HL-60 (cell line): Measurements from ENCODE around the gene SOCS3.

Experiments
- GABPA ChIP-seq: IDR thresholded peaks from 2 replicates; pipeline ENCODE4 v1.6.1; 2012; ENCODE audit warnings: low read depth
- POLR2AphosphoS5 ChIP-seq: IDR thresholded peaks from 2 replicates; pipeline ENCODE4 v1.6.1; 2012; ENCODE audit warnings: low read depth
- SPI1 ChIP-seq: IDR thresholded peaks from 2 replicates; pipeline ENCODE4 v1.6.1; 2012; ENCODE audit warnings: low read depth, mild to moderate bottlenecking, borderline replicate concordance
- TF ChIP-seq, protein P1 (sequence below): IDR thresholded peaks from one replicate; pipeline ENCODE4 v1.5.1; 2011; ENCODE audit warnings: low read length, control low read depth, inconsistent platforms; ENCODE audit not compliant: insufficient read depth
- TF ChIP-seq, protein P2 (sequence below): IDR thresholded peaks from 2 replicates; pipeline ENCODE4 v1.6.1; 2012; ENCODE audit warnings: low read depth; ENCODE audit not compliant: insufficient replicate concordance

DNA sequence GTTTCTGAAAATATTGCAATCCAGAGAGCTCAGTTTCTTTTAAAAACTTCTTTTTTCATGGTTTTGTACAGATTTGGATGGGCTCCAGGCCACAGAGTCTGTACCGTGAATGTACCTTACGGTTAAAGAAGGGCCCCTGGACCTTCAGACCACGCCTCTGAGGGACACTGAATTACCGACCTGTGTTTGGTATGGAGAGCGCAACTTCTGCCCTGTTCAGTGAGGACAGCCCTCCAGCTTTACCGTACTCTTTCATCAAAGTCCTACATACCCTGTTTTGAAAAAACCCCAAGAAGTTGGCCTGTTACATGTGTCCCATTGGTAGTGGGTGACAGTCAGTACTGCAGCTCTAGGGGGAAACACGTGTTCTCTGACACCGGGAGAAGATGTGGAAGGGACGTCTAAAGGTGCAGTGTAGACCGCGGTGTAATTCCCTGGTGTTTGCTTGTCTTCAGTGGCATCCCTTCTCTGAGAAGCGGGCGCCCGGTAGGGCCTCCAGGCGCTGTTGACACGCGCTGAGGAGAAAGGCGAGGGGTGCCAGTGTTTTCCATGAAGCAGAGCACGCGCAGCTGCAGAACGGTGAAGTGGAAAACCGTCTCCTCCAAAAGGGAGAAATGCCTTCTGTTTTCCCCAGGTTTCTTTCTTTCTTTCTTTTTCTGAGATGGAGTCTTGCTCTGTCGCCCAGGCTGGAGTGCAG, 24.8 kb upstream of the SOCS3 start:
- TF ChIP-seq, protein P1, sequence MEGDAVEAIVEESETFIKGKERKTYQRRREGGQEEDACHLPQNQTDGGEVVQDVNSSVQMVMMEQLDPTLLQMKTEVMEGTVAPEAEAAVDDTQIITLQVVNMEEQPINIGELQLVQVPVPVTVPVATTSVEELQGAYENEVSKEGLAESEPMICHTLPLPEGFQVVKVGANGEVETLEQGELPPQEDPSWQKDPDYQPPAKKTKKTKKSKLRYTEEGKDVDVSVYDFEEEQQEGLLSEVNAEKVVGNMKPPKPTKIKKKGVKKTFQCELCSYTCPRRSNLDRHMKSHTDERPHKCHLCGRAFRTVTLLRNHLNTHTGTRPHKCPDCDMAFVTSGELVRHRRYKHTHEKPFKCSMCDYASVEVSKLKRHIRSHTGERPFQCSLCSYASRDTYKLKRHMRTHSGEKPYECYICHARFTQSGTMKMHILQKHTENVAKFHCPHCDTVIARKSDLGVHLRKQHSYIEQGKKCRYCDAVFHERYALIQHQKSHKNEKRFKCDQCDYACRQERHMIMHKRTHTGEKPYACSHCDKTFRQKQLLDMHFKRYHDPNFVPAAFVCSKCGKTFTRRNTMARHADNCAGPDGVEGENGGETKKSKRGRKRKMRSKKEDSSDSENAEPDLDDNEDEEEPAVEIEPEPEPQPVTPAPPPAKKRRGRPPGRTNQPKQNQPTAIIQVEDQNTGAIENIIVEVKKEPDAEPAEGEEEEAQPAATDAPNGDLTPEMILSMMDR: no peak
- TF ChIP-seq GABPA (no peak), POLR2AphosphoS5 (no peak), SPI1 (no peak)
- TF ChIP-seq, protein P2, sequence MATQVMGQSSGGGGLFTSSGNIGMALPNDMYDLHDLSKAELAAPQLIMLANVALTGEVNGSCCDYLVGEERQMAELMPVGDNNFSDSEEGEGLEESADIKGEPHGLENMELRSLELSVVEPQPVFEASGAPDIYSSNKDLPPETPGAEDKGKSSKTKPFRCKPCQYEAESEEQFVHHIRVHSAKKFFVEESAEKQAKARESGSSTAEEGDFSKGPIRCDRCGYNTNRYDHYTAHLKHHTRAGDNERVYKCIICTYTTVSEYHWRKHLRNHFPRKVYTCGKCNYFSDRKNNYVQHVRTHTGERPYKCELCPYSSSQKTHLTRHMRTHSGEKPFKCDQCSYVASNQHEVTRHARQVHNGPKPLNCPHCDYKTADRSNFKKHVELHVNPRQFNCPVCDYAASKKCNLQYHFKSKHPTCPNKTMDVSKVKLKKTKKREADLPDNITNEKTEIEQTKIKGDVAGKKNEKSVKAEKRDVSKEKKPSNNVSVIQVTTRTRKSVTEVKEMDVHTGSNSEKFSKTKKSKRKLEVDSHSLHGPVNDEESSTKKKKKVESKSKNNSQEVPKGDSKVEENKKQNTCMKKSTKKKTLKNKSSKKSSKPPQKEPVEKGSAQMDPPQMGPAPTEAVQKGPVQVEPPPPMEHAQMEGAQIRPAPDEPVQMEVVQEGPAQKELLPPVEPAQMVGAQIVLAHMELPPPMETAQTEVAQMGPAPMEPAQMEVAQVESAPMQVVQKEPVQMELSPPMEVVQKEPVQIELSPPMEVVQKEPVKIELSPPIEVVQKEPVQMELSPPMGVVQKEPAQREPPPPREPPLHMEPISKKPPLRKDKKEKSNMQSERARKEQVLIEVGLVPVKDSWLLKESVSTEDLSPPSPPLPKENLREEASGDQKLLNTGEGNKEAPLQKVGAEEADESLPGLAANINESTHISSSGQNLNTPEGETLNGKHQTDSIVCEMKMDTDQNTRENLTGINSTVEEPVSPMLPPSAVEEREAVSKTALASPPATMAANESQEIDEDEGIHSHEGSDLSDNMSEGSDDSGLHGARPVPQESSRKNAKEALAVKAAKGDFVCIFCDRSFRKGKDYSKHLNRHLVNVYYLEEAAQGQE: no peak
